H1 (cell line): Measurements from ENCODE around the gene NRXN3. TPM values are rescaled to one million over a fixed set of nuclear protein-coding genes. Genes with fewer than 3 reads are reported as not detected.

Experiments
- FOSL1 ChIP-seq: IDR thresholded peaks from 2 replicates; pipeline ENCODE4 v1.6.1; 2011; ENCODE audit warnings: mild to moderate bottlenecking, low read depth, low read length, moderate library complexity; ENCODE audit not compliant: insufficient read depth
- GABPA ChIP-seq: IDR thresholded peaks from 2 replicates; pipeline ENCODE4 v1.6.1; 2011; ENCODE audit warnings: mild to moderate bottlenecking, low read length, moderate library complexity, borderline replicate concordance; ENCODE audit not compliant: insufficient read depth
- HDAC2 ChIP-seq, 2 experiments: fragments of 300-600 bp in 1 of 2; sonication (generic) in 1 of 2; IDR thresholded peaks; 2 replicates each; pipeline ENCODE4 v1.6.1; 2011 to 2012; ENCODE audit warnings: low read depth in 2 of 2, low read length in 2 of 2, mild to moderate bottlenecking in 2 of 2, moderate library complexity in 2 of 2, borderline replicate concordance in 1 of 2, inconsistent platforms in 1 of 2
- JUN ChIP-seq: IDR thresholded peaks from 2 replicates; pipeline ENCODE4 v1.6.1; 2011; ENCODE audit warnings: low read depth, mild to moderate bottlenecking, improper control_type of control experiment, low read length
- MAFK ChIP-seq: IDR thresholded peaks from 2 replicates; pipeline ENCODE4 v1.6.1; 2012; ENCODE audit warnings: low read depth, mild to moderate bottlenecking, improper control_type of control experiment, low read length
- NANOG ChIP-seq: IDR thresholded peaks from 2 replicates; pipeline ENCODE4 v1.6.1; 2011; ENCODE audit warnings: low read length, low read depth, mild to moderate bottlenecking, inconsistent platforms; ENCODE audit not compliant: insufficient read depth, poor library complexity, severe bottlenecking
- PHF8 ChIP-seq: fragments of 200-600 bp; sonication (generic); conservative IDR thresholded peaks from 2 replicates; pipeline ENCODE4 v1.7.1; 2012; ENCODE audit warnings: low read depth, mild to moderate bottlenecking, inconsistent platforms, low read length, moderate library complexity
- SAP30 ChIP-seq: fragments of 300-600 bp; sonication (generic); IDR thresholded peaks from 2 replicates; pipeline ENCODE4 v1.7.1; 2012; ENCODE audit warnings: low read length, moderate library complexity, mild to moderate bottlenecking, inconsistent platforms; ENCODE audit not compliant: insufficient read depth, insufficient replicate concordance
- polyA plus RNA-seq, 7 experiments: library from polyadenylated mRNA; depleted of rRNA in 3 of 7; stranded (reverse) in 5 of 7; unstranded in 2 of 7; fragments of >200 nt in 5 of 7; fragments of 200-250 nt in 2 of 7; gene quantifications; 1 replicate in 5 of 7; 2 replicates in 1 of 7; 4 replicates in 1 of 7; pipeline versions ENCODE4 v1.2.1 to v1.2.3, GENCODE V29; 2011 to 2013; ENCODE audit warnings: missing spikeins in 2 of 7, mixed read lengths in 2 of 7
- total RNA-seq: library from RNA; stranded (reverse); fragmentation: NEBNext Ultra II Directional; extraction: Animal tissue kit (Norgen Biotek cat#: 25700); gene quantifications from 2 replicates; pipeline ENCODE4 v1.2.1, GENCODE V29; 2021

NRXN3 gene
- total and polyA plus RNA-seq, 2 of the 8 experiments (the other 6 are each of a cell fraction or from before 2014, with no cell fraction given): 2.6 to 4.1 TPM

DNA sequence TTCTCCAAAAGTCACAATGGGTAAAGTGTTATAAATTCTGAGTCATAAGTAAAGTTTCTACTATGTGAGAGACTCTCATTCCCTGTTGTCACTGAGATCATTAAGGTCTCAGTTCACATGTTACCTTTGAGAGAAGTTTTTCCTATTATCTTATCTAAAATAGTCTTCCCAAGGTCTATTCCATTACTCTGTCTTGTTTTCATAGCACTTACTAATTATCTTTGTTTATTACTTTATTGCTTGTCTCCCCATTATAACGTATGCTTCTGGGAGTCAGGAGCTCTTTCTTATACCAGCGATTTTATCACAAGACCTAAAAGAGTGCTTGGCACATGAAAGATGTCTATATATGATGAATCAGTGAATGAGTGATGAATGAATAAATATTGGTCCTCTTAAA is 1039.2 kb downstream of the NRXN3 start (continued):
- TF ChIP-seq PHF8 (no peak), FOSL1 (no peak), JUN (no peak), MAFK (no peak), GABPA (no peak), NANOG (no peak), HDAC2 (IDR thresholded peaks at IDR 0.05; ENCODE audit: borderline replicate concordance in 1 of 2, low read depth in 2 of 2, low read length in 2 of 2) (no peak), SAP30 (no peak)
- TF ChIP-seq, all 59 proteins: peak for 0
